Loucy (cell line): ENCODE measurements around the gene PACC1.
"Not testable (repeated sequence)": the region's sequence is repeated elsewhere in the genome, so short reads cannot be mapped to it uniquely, and the experiment has no call there.

Experiments
- H2AFZ ChIP-seq: fragments of 200-600 bp; sonication (generic); 2 replicates; pipeline ENCODE4 v1.6.0; 2016; ENCODE audit warnings: antibody characterized with exemption, mild to moderate bottlenecking, low read length, moderate library complexity
- H3F3A ChIP-seq: fragments of 200-600 bp; 2 replicates; pipeline ENCODE4 v1.6.0; 2016; ENCODE audit warnings: antibody characterized with exemption, low read depth, mild to moderate bottlenecking
- H3K27me3 ChIP-seq: fragments of 200-600 bp; sonication (generic); 2 replicates; pipeline ENCODE4 v1.6.1; 2014; ENCODE audit warnings: low read length, mild to moderate bottlenecking; ENCODE audit not compliant: insufficient read depth, poor library complexity, severe bottlenecking
- H3K36me3 ChIP-seq: fragments of 200-600 bp; sonication (generic); 2 replicates; pipeline ENCODE4 v1.6.1; 2016; ENCODE audit warnings: low read length; ENCODE audit not compliant: insufficient read depth
- H3K4me1 ChIP-seq: fragments of 200-600 bp; sonication (generic); 2 replicates; pipeline ENCODE4 v1.5.1; 2014; ENCODE audit warnings: low read length, mild to moderate bottlenecking; ENCODE audit not compliant: insufficient read depth, poor library complexity, severe bottlenecking
- H3K4me2 ChIP-seq: fragments of 200-600 bp; sonication (generic); 2 replicates; pipeline ENCODE4 v1.6.0; 2014; ENCODE audit warnings: antibody characterized with exemption, low read length, low read depth, mild to moderate bottlenecking; ENCODE audit not compliant: poor library complexity, severe bottlenecking
- H3K4me3 ChIP-seq: fragments of 200-600 bp; sonication (generic); 2 replicates; pipeline ENCODE4 v1.5.1; 2014; ENCODE audit warnings: low read length, mild to moderate bottlenecking, mixed read lengths; ENCODE audit not compliant: poor library complexity, severe bottlenecking
- H3K79me2 ChIP-seq: fragments of 200-600 bp; sonication (generic); 2 replicates; pipeline ENCODE4 v1.6.1; 2014; ENCODE audit warnings: low read length; ENCODE audit not compliant: insufficient read depth
- H3K9ac ChIP-seq: fragments of 200-600 bp; sonication (generic); 2 replicates; pipeline ENCODE4 v1.6.0; 2014; ENCODE audit warnings: mild to moderate bottlenecking, low read depth, low read length, moderate library complexity; ENCODE audit not compliant: poor library complexity, severe bottlenecking
- H3K9me2 ChIP-seq: fragments of 200-600 bp; sonication (generic); replicated peaks from 2 replicates; pipeline ENCODE4 v1.6.1; 2016; ENCODE audit warnings: low read depth, low read length, mixed read lengths
- H3K9me3 ChIP-seq: fragments of 200-600 bp; sonication (generic); 2 replicates; pipeline ENCODE4 v1.6.1; 2014; ENCODE audit warnings: mild to moderate bottlenecking, antibody characterized with exemption, low read length, low read depth; ENCODE audit not compliant: insufficient read depth
- H4K20me1 ChIP-seq: fragments of 200-600 bp; sonication (generic); 2 replicates; pipeline ENCODE4 v1.6.0; 2014; ENCODE audit warnings: antibody characterized with exemption, low read length, mild to moderate bottlenecking; ENCODE audit not compliant: insufficient read depth, poor library complexity, severe bottlenecking
- CTCF ChIP-seq: fragments of 200-600 bp; sonication (generic); conservative IDR thresholded peaks from 2 replicates; pipeline ENCODE4 v1.5.1; 2014; ENCODE audit warnings: mild to moderate bottlenecking, antibody characterized with exemption, low read length
- EZH2phosphoT487 ChIP-seq: fragments of 200-600 bp; IDR thresholded peaks from 2 replicates; pipeline ENCODE4 v1.6.1; 2018; ENCODE audit warnings: antibody characterized with exemption, mild to moderate bottlenecking, moderate library complexity, borderline replicate concordance

The PACC1 gene

GRCh38 chr1:212401042-212401441 lies 13.6 kb downstream of the PACC1 start:
- H2AFZ ChIP-seq = no peak overlapping the region
- no peak overlapping the region for H3K9ac ChIP-seq
- H3K4me3 ChIP-seq = no peak overlapping the region
- H3K9me3 ChIP-seq = peaks cover 6% of the 10 kb centered on the region
- peaks cover 38% of the 10 kb centered on the region for H3K36me3 ChIP-seq
- H3K9me2 ChIP-seq = no peaks in the 10 kb centered on the region
- H4K20me1 ChIP-seq = no peaks in the 10 kb centered on the region
- TF ChIP-seq CTCF (no peak), EZH2phosphoT487 (no peak)
- no peaks in the 10 kb centered on the region for H3K27me3 ChIP-seq
- no peak overlapping the region for H3K4me2 ChIP-seq
- peaks cover 7% of the 10 kb centered on the region; the same call in 1 of the 2 replicates for H3F3A ChIP-seq
- peaks cover 16% of the 10 kb centered on the region for H3K79me2 ChIP-seq
- H3K4me1 ChIP-seq = no peaks in the 10 kb centered on the region

- no peaks in the 10 kb centered on the region for H3K9me2 ChIP-seq
- H3K4me2 ChIP-seq = no peak overlapping the region
- H3K36me3 ChIP-seq = peaks cover 29% of the 10 kb centered on the region
- H3K9me3 ChIP-seq = peaks cover 6% of the 10 kb centered on the region
- H3K79me2 ChIP-seq = peaks cover 18% of the 10 kb centered on the region
- H4K20me1 ChIP-seq = no peaks in the 10 kb centered on the region
- peaks cover 5% of the 10 kb centered on the region; the same call in 1 of the 2 replicates for H3F3A ChIP-seq
- H3K9ac ChIP-seq = no peak overlapping the region
- no peaks in the 10 kb centered on the region for H3K27me3 ChIP-seq
- H3K4me3 ChIP-seq = no peak overlapping the region
- no peak overlapping the region for H2AFZ ChIP-seq
- TF ChIP-seq EZH2phosphoT487 = no peak
- TF ChIP-seq CTCF = no peak
- H3K4me1 ChIP-seq = no peaks in the 10 kb centered on the region
Measured at GRCh38 chr1:212397171-212397570, 17.5 kb downstream of the PACC1 start.

- Histone ChIP-seq H4K20me1 (no peaks in the 10 kb centered on the region), H3K9ac (no peak overlapping the region), H3K4me1 (no peaks in the 10 kb centered on the region), H3K4me3 (no peak overlapping the region), H3K36me3 (peaks cover 25% of the 10 kb centered on the region), H3K79me2 (peaks cover 18% of the 10 kb centered on the region), H3K9me2 (no peaks in the 10 kb centered on the region), H3F3A (peaks cover 5% of the 10 kb centered on the region; the same call in 1 of the 2 replicates), H3K9me3 (peaks cover 6% of the 10 kb centered on the region), H2AFZ (no peak overlapping the region), H3K27me3 (no peaks in the 10 kb centered on the region), H3K4me2 (no peak overlapping the region)
- TF ChIP-seq CTCF (no peak), EZH2phosphoT487 (no peak)
Measured at GRCh38 chr1:212396638-212397037, 18.0 kb downstream of the PACC1 start.

- not testable (repeated sequence) for H3K9me2 ChIP-seq, H4K20me1 ChIP-seq, H2AFZ ChIP-seq, H3K4me3 ChIP-seq, H3K9me3 ChIP-seq, H3K27me3 ChIP-seq, H3F3A ChIP-seq, H3K9ac ChIP-seq, H3K4me1 ChIP-seq, H3K4me2 ChIP-seq
- Histone ChIP-seq H3K79me2 (peaks cover 22% of the 10 kb centered on the region), H3K36me3 (peaks cover 25% of the 10 kb centered on the region)
Measured at GRCh38 chr1:212395678-212396437, 18.8 kb downstream of the PACC1 start.
